GM12801 (cell line): ENCODE measurements around the gene CASS4.

Experiments used
- CTCF ChIP-seq: IDR thresholded peaks from one replicate; pipeline ENCODE4 v1.5.1; 2011; ENCODE audit warnings: control low read depth; ENCODE audit not compliant: insufficient read length; ENCODE audit errors: extremely low read depth

Gene CASS4

GRCh38 chr20:56430957-56431356, 18.9 kb downstream of the CASS4 start:
- TF ChIP-seq CTCF = no peak

DNA sequence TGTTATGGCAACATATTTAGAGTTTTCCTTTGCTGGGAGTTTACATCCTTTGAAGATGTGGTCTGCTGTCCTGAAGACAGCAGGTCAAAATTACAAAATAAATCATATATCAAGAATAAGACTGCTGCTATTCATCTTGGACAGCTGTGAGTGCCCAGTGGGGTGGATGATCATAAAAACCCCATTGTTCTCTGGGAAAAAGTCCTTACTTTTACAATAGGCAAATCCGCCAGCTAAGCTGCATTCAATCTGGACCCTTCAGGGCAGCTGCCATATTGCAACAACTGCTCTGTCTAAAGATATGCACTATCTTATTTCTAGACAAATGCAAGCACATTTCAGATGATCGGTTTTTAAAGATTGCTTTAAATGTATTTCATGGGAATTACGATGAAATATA, 19.4 kb downstream of the CASS4 start:
- TF ChIP-seq CTCF = no peak

GRCh38 chr20:56433221-56433879, 21.3 kb downstream of the CASS4 start:
- no peak for TF ChIP-seq CTCF

DNA sequence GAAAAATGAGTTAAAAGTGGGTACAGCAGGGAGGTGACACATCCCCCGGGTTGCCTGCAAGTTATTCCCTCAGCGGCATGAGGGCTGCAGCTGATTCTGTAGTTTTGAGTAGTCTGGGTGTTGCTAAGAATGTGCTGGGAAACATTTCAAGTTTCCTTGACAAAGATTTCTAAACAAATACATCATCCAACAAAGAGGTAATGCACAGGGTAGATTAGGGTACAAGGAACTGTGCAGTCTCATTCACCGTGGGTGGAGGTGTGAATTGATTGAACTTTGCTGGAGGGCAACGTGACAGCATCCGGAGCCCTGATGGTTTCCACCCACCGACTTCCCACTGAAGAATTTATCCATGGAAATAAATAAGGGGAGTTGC, 21.8 kb downstream of the CASS4 start:
- TF ChIP-seq CTCF = no peak

DNA sequence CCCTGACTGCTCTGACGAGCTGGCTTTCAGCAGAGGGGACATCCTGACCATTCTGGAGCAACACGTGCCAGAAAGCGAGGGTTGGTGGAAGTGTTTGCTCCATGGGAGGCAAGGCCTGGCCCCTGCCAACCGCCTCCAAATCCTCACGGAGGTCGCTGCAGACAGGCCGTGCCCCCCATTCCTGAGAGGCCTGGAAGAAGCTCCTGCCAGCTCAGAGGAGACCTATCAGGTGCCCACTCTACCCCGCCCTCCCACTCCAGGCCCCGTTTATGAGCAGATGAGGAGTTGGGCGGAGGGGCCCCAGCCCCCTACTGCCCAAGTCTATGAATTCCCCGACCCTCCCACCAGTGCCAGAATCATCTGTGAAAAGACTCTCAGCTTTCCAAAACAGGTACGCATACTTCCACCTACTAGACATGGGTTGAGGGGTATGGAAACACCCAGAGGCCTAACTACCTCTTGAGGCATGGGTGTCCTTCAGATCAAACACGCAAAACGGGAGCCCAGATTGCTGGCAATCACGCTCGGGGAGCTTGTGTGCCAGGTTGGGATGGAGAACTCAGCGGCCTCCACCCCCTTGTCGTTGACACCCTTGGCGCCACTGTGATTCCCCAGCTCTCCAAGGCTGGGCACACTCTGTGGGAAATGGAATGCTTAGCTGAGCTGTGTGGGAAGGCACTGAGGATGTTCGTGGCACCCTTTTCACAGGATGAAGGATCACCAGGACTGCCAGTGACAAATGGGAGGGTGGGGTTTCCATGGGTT, 25.3 kb downstream of the CASS4 start:
- no peak for TF ChIP-seq CTCF

- TF ChIP-seq CTCF = no peak
These were observed 26.2 kb downstream of the CASS4 start for GRCh38 chr20:56438284-56438683.

- TF ChIP-seq CTCF = no peak
These were observed 27.8 kb downstream of the CASS4 start for GRCh38 chr20:56439771-56440291.
